Adipocyte (in vitro differentiated cells): Measurements from ENCODE around the gene GRK4.
"Not testable (repeated sequence)": the region's sequence is repeated elsewhere in the genome, so short reads cannot be mapped to it uniquely, and the experiment has no call there.

Experiments used
- DNase-seq: peaks from one replicate; pipeline ENCODE4 v3.0.0-alpha.2; 2015; ENCODE audit warnings: low read depth
- H3K27me3 ChIP-seq: replicated peaks from 2 replicates; pipeline ENCODE4 v1.7.0; 2013; ENCODE audit warnings: mild to moderate bottlenecking, low read length, moderate library complexity; ENCODE audit not compliant: control insufficient read depth, insufficient read depth
- H3K36me3 ChIP-seq: 2 replicates; pipeline ENCODE4 v1.7.0; 2013; ENCODE audit warnings: low read length, mild to moderate bottlenecking, moderate library complexity; ENCODE audit not compliant: control insufficient read depth, insufficient read depth, severe bottlenecking
- H3K4me1 ChIP-seq: 2 replicates; pipeline ENCODE4 v1.7.0; 2013; ENCODE audit warnings: mild to moderate bottlenecking, low read length, moderate library complexity; ENCODE audit not compliant: control insufficient read depth, insufficient read depth
- H3K4me3 ChIP-seq: 2 replicates; pipeline ENCODE4 v1.7.0; 2013; ENCODE audit warnings: mild to moderate bottlenecking, low read length, moderate library complexity
- H3K9ac ChIP-seq: 2 replicates; pipeline ENCODE4 v1.7.0; 2013; ENCODE audit warnings: mild to moderate bottlenecking, low read length, moderate library complexity
- H3K9me3 ChIP-seq: 2 replicates; pipeline ENCODE4 v1.7.0; 2013; ENCODE audit warnings: mild to moderate bottlenecking, low read length, moderate library complexity; ENCODE audit not compliant: control insufficient read depth

GRK4 gene

GRCh38 chr4:2963175-2963965, at the start of gene GRK4, which contains the start of gene NOP14:
TSS of gene GRK4 (plus strand) at chr4:2963571. CDS start at chr4:2964071, 500 bp downstream.
TSS of gene NOP14 (minus strand) at chr4:2963406. CDS start at chr4:2963319, 87 bp downstream.
- H3K4me1 ChIP-seq, result peaks cover 37% of the 10 kb centered on the region
- H3K36me3 ChIP-seq, result peaks cover 1% of the 10 kb centered on the region
- H3K9ac ChIP-seq, result peak within 1 kb of the TSS; percentile 99
- peak; percentile 100 for DNase-seq
- no peaks in the 10 kb centered on the region for H3K27me3 ChIP-seq
- no peaks in the 10 kb centered on the region for H3K9me3 ChIP-seq
- H3K4me3 ChIP-seq, result peak within 1 kb of the TSS; percentile 90

GRCh38 chr4:2914256-2915126, 48.9 kb upstream of the GRK4 start:
- Histone ChIP-seq H3K4me1 (no peaks in the 10 kb centered on the region), H3K9me3 (no peaks in the 10 kb centered on the region), H3K9ac (peak overlapping the region; percentile 2), H3K36me3 (peaks cover 63% of the 10 kb centered on the region), H3K27me3 (no peaks in the 10 kb centered on the region), H3K4me3 (no peak overlapping the region)
- DNase-seq, result no peak

- no peak for DNase-seq
- H3K4me3 ChIP-seq, result no peak overlapping the region
- no peaks in the 10 kb centered on the region for H3K9me3 ChIP-seq
- no peaks in the 10 kb centered on the region for H3K4me1 ChIP-seq
- peaks cover 50% of the 10 kb centered on the region for H3K36me3 ChIP-seq
- H3K9ac ChIP-seq, result no peak overlapping the region
- H3K27me3 ChIP-seq, result no peaks in the 10 kb centered on the region
Observed at GRCh38 chr4:2915789-2916188, 47.6 kb upstream of the GRK4 start.

DNA sequence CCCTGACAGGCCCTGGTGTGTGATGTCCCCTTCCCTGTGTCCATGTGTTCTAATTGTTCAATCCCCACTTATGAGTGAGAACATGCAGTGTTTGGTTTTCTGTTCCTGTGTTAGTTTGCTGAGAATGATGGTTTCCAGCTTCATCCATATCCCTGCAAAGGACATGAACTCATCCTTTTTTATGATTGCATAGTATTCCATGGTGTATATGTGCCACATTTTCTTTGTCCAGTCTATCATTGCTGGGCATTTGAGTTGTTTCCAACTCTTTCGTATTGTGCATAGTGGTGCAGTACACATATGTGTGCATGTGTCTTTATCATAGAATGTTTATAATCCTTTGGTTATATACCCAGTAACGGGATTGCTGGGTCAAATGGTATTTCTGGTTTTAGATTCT, 46.7 kb upstream of the GRK4 start:
- H3K9ac ChIP-seq, H3K9me3 ChIP-seq, H3K4me1 ChIP-seq, H3K4me3 ChIP-seq, DNase-seq, H3K27me3 ChIP-seq: not testable (repeated sequence)
- H3K36me3 ChIP-seq, result peaks cover 42% of the 10 kb centered on the region

GRCh38 chr4:2918300-2918699, 45.1 kb upstream of the GRK4 start:
- H3K36me3 ChIP-seq, result peaks cover 34% of the 10 kb centered on the region
- H3K4me1 ChIP-seq, H3K4me3 ChIP-seq, H3K9me3 ChIP-seq, DNase-seq, H3K27me3 ChIP-seq, H3K9ac ChIP-seq: not testable (repeated sequence)

DNA sequence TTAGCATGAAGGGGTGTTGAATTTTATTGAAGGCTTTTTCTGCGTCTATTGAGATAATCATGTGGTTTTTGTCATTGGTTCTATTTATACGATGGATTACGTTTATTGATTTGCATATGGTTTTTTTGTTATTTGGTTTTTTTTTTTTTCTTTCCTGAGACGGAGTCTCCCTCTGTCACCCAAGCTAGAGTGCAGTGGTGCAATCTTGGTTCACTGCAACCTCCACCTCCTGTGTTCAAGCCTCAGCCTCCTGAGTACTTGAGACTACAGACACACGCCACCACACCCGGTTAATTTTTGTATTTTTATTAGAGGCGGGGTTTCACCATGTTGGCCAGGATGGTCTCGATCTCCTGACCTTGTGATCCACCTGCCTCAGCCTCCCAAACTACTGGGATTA, 44.7 kb upstream of the GRK4 start:
- peaks cover 34% of the 10 kb centered on the region for H3K36me3 ChIP-seq
- not testable (repeated sequence) for H3K27me3 ChIP-seq, H3K9me3 ChIP-seq, H3K4me3 ChIP-seq, DNase-seq, H3K4me1 ChIP-seq, H3K9ac ChIP-seq

DNA sequence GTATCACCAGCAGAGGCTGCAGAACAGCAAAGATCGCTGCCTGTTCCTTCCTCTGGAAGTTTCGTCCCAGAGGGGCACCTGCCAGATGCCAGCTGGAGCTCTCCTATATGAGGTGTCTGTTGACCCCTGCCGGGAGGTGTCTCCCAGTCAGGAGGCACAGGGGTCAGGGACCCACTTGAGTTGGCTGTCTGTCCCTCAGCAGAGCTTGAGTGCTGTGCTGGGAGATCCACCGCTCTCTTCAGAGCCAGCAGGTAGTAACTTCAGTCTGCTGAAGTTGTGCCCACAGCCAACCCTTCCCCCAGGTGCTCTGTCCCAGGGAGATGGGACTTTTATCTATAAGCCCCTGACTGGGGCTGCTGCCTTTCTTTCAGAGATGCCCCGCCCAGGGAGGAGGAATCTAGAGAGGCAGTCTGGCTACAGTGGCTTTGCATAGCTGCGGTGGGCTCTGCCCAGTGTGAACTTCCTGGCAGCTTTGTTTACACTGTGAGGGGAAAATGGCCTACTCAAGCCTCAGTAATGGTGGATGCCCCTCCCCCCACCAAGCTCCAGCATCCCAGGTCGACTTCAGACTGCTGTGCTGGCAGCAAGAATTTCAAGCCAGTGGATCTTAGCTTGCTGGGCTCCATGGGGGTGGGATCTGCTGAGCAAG, 40.8 kb upstream of the GRK4 start:
- H3K36me3 ChIP-seq, result peaks cover 42% of the 10 kb centered on the region
- H3K9ac ChIP-seq, H3K9me3 ChIP-seq, H3K4me1 ChIP-seq, H3K4me3 ChIP-seq, H3K27me3 ChIP-seq: not testable (repeated sequence)
- DNase-seq, result peak; percentile 33

- Histone ChIP-seq H3K36me3 (peaks cover 47% of the 10 kb centered on the region), H3K9me3 (no peaks in the 10 kb centered on the region), H3K4me1 (peaks cover 2% of the 10 kb centered on the region), H3K9ac (no peak overlapping the region), H3K27me3 (no peaks in the 10 kb centered on the region), H3K4me3 (no peak overlapping the region)
- no peak for DNase-seq
Observed at GRCh38 chr4:2923141-2923551, 40.2 kb upstream of the GRK4 start.

- Histone ChIP-seq H3K9me3 (no peaks in the 10 kb centered on the region), H3K9ac (no peak overlapping the region), H3K4me3 (no peak overlapping the region), H3K36me3 (peaks cover 52% of the 10 kb centered on the region), H3K4me1 (peaks cover 2% of the 10 kb centered on the region), H3K27me3 (no peaks in the 10 kb centered on the region)
- DNase-seq, result no peak
Observed at GRCh38 chr4:2923668-2924173, 39.6 kb upstream of the GRK4 start.

DNA sequence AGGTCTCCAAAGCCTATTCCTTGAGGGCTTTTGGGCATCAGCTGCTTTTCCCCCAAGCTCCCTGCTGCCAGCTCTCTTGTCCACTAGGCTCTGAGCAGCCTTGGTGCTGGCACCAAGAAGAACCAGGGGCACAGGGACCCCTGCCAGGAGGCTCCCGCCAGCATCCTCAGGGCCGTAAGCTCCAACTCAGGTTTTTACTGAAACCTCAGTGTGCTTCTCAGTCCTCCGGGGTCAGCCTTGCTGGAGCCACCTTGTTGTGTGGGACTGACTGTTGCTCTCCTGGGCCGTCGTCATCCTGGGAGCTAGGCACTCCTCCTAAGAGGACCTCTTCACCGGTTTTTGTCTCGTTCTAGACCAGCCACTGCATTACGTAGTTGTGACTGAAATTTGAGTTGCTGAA, 39.1 kb upstream of the GRK4 start:
- Histone ChIP-seq H3K9ac (no peak overlapping the region), H3K4me3 (no peak overlapping the region), H3K27me3 (no peaks in the 10 kb centered on the region), H3K9me3 (no peaks in the 10 kb centered on the region), H3K4me1 (peaks cover 2% of the 10 kb centered on the region), H3K36me3 (peaks cover 58% of the 10 kb centered on the region)
- no peak for DNase-seq
